Stimulated activated CD4-positive, alpha-beta T cell treated with anti-CD3 and anti-CD28 coated beads, Interleukin-15, amount 100 ng/mL, for 24 hours (primary cell): ENCODE results near the gene MT4.

ENCODE experiments used
- DNase-seq: peaks from one replicate; pipeline ENCODE4 v3.0.0-alpha.2; 2020

The MT4 gene

GRCh38 chr16:56606071-56606475, 41.2 kb downstream of the MT4 start:
- DNase-seq: no peak

- DNase-seq: no peak
Measured at GRCh38 chr16:56606476-56607108, 41.7 kb downstream of the MT4 start.

- peak; percentile 23 for DNase-seq
Measured at GRCh38 chr16:56607109-56607618, 42.3 kb downstream of the MT4 start.

GRCh38 chr16:56607675-56608042, 42.8 kb downstream of the MT4 start:
- no peak for DNase-seq

- DNase-seq: peak; percentile 95
Measured at GRCh38 chr16:56608043-56608875, 43.4 kb downstream of the MT4 start, which contains the start of gene MT2A. Gene MT2A, plus strand, starts transcription at chr16:56608584. Its CDS starts 72 bp downstream, at chr16:56608656.

- DNase-seq: peak; percentile 38
Measured at GRCh38 chr16:56608876-56609462, 44.1 kb downstream of the MT4 start.

- peak; percentile 87 for DNase-seq
Measured at GRCh38 chr16:56609463-56609921, 44.6 kb downstream of the MT4 start.

GRCh38 chr16:56610017-56610608, 45.2 kb downstream of the MT4 start:
- DNase-seq: peak; percentile 89

GRCh38 chr16:56610609-56611111, 45.8 kb downstream of the MT4 start:
- DNase-seq: peak; percentile 65

GRCh38 chr16:56611281-56611833, 46.5 kb downstream of the MT4 start:
- peak; percentile 23 for DNase-seq

GRCh38 chr16:56613706-56614105, 48.8 kb downstream of the MT4 start:
- no peak for DNase-seq

GRCh38 chr16:56614549-56614991, 49.7 kb downstream of the MT4 start:
- DNase-seq: peak; percentile 58

GRCh38 chr16:56615353-56615752, 50.5 kb downstream of the MT4 start:
- DNase-seq: no peak

GRCh38 chr16:56616608-56617211, 51.8 kb downstream of the MT4 start:
- no peak for DNase-seq

- DNase-seq: peak; percentile 81
Measured at GRCh38 chr16:56617212-56618085, 52.6 kb downstream of the MT4 start.

GRCh38 chr16:56618138-56618537, 53.3 kb downstream of the MT4 start:
- no peak for DNase-seq
